HUES64 (cell line): ENCODE results near the gene ROBO2.

ENCODE experiments used
- H3K27ac ChIP-seq: 2 replicates; pipeline ENCODE4 v1.7.0; 2013; ENCODE audit warnings: low read depth, low read length, inconsistent platforms
- H3K27me3 ChIP-seq: 2 replicates; pipeline ENCODE4 v1.6.1; 2013; ENCODE audit warnings: mild to moderate bottlenecking, low read length; ENCODE audit not compliant: insufficient read depth
- H3K36me3 ChIP-seq: 2 replicates; pipeline ENCODE4 v1.6.1; 2013; ENCODE audit warnings: mild to moderate bottlenecking, low read length; ENCODE audit not compliant: insufficient read depth
- H3K4me1 ChIP-seq: 2 replicates; pipeline ENCODE4 v1.6.1; 2013; ENCODE audit warnings: mild to moderate bottlenecking, low read length, moderate library complexity; ENCODE audit not compliant: insufficient read depth
- H3K4me3 ChIP-seq: 2 replicates; pipeline ENCODE4 v1.5.1; 2013; ENCODE audit warnings: mild to moderate bottlenecking, low read length, moderate library complexity
- H3K9ac ChIP-seq: 2 replicates; pipeline ENCODE4 v1.6.1; 2013; ENCODE audit warnings: mild to moderate bottlenecking, low read depth, low read length
- H3K9me3 ChIP-seq: 2 replicates; pipeline ENCODE4 v1.6.1; 2013; ENCODE audit warnings: low read depth, low read length; ENCODE audit not compliant: insufficient read depth
- WGBS: fragments of 150-250, 120-280 bp; methylation state at CpG from one replicate; pipeline ENCODE4 v1.1.7; 2013; ENCODE audit warnings: missing lambda C conversion rate; 5-methylcytosine and 5-hydroxymethylcytosine counted together

The ROBO2 gene

DNA sequence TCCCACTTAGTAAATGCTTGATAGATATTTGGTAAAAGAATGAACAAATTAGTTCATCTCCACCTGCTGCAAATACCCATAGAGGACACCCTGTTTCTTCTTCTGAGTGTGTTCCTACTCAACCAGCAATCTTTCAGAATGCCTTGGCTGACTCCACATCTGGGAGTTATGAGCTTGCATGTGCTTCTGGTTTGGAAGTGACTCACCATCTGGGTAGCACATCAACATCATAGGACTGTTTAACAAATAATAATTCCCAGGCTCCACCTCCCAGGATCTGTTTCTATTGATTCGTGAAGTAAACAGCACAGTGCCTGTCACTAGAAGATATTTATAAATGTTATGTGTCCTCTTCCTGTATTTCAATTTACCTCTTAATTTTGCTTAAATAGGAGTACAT lies 580.1 kb downstream of the ROBO2 start:
- Histone ChIP-seq H3K4me1 (no peaks in the 10 kb centered on the region), H3K9ac (no peak overlapping the region), H3K9me3 (no peaks in the 10 kb centered on the region), H3K4me3 (no peak overlapping the region), H3K27ac (no peak overlapping the region), H3K36me3 (no peaks in the 10 kb centered on the region), H3K27me3 (no peaks in the 10 kb centered on the region)
- WGBS: no CpG with 5 or more reads among the region's 1 CpG

DNA sequence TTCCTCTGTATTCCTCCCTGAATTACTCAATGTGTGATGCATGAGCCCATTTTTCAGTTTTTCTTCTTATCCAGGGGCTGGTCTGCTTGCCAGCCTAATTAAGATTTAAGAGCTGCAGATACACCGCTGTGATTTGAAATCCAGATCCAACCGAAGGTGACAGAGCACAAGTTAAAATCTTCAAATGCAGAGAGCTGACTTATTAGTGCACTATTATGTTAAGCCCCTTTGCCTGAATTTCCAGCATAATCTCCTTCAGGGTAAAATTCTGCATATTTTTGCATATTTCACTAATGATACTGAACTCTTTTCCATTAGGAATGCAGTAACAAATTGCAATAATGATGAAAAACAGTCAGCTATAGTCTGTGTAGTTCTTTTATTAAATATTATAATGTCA lies 583.6 kb downstream of the ROBO2 start:
- H3K4me1 ChIP-seq: no peaks in the 10 kb centered on the region
- H3K27me3 ChIP-seq: no peaks in the 10 kb centered on the region
- 93% methylated on average over 2 of the region's 2 CpGs for WGBS
- no peaks in the 10 kb centered on the region for H3K9me3 ChIP-seq
- H3K9ac ChIP-seq: no peak overlapping the region
- no peaks in the 10 kb centered on the region for H3K36me3 ChIP-seq
- H3K4me3 ChIP-seq: no peak overlapping the region
- no peak overlapping the region for H3K27ac ChIP-seq

DNA sequence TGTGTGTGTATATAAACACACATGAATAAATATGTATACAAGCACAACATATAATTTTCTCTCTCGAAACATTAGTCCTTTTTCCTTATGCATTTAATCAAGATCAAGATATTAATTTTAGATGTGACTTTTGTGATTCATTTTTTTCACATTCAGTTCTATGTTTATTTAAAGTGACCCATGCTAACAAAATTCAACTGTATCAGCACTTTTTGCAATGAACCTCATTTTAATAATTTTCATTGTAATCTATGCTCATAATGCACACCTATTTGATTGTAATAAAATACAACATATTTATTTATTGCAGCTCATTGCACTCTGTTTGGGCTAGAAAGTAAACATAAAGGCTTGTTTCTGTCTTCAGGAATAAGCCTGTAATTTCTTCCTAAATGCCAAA lies 586.3 kb downstream of the ROBO2 start:
- H3K9me3 ChIP-seq: no peaks in the 10 kb centered on the region
- H3K9ac ChIP-seq: no peak overlapping the region
- WGBS: no CpG with 5 or more reads among the region's 1 CpG
- H3K36me3 ChIP-seq: no peaks in the 10 kb centered on the region
- H3K4me1 ChIP-seq: no peaks in the 10 kb centered on the region
- no peak overlapping the region for H3K27ac ChIP-seq
- no peaks in the 10 kb centered on the region for H3K27me3 ChIP-seq
- no peak overlapping the region for H3K4me3 ChIP-seq

DNA sequence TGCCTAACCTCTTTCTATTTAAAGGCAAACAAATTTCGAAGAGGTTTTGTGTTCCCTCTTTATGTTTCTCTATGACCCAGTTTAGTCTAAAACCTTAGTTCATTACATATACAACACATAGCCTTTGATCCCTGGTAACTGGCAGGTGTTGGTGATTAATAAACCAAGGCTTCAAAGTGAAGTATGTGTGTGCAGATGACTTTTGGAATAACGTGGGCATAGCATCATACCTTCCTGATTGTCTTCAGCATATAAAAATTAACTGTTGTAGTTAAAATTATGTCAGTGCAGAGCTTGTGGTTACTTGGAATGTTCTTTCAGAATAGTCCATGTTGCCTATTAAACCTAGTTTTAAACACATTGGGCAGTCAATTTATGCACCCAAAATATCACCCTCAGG lies 608.3 kb downstream of the ROBO2 start:
- no peak overlapping the region for H3K9ac ChIP-seq
- no peaks in the 10 kb centered on the region for H3K27me3 ChIP-seq
- H3K27ac ChIP-seq: no peak overlapping the region
- WGBS: 87% methylated on average over 2 of the region's 2 CpGs
- no peaks in the 10 kb centered on the region for H3K36me3 ChIP-seq
- no peak overlapping the region for H3K4me3 ChIP-seq
- no peaks in the 10 kb centered on the region for H3K9me3 ChIP-seq
- no peaks in the 10 kb centered on the region for H3K4me1 ChIP-seq

DNA sequence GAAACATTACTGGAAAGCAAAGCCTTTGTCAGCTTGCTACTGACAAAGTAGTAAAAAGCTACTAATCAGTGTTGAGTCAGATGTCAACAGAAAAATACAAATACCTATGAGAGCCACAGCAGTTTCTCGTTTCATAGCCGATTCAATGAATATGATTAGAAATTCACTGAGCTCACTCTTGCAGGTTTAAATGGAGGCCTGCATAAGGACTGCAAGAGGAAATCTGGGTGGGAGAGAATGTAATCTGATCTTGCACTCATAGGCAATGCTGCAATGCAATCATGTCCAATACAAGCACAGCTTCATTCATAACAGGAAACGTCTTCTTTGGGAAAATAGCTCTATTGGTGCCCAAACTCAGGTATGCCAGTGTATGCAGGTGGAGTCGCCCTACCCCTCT lies 608.8 kb downstream of the ROBO2 start:
- 72% methylated on average over 4 of the region's 4 CpGs for WGBS
- no peaks in the 10 kb centered on the region for H3K27me3 ChIP-seq
- no peaks in the 10 kb centered on the region for H3K36me3 ChIP-seq
- no peak overlapping the region for H3K9ac ChIP-seq
- no peak overlapping the region for H3K27ac ChIP-seq
- no peaks in the 10 kb centered on the region for H3K4me1 ChIP-seq
- H3K9me3 ChIP-seq: no peaks in the 10 kb centered on the region
- no peak overlapping the region for H3K4me3 ChIP-seq

DNA sequence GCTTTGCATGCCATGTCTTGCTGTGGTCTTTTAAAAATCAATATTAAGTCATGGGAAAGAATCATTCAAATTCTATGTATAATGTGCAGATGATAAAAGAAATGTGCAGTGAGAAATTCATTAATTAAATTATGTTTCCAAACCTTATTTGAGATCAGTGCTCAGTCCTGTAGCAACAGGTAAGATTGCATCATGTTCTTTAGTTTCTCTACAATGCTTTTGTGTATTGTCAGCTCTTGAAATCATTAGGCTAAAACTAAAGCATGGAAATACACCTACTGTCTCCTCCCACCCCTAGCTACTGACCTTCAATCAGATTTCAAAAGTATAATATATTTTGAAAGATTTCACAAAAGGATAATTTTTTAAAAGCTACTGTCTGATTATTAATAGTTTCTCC lies 612.7 kb downstream of the ROBO2 start:
- H3K27me3 ChIP-seq: no peaks in the 10 kb centered on the region
- no peaks in the 10 kb centered on the region for H3K4me1 ChIP-seq
- no peak overlapping the region for H3K4me3 ChIP-seq
- no peak overlapping the region for H3K27ac ChIP-seq
- H3K36me3 ChIP-seq: no peaks in the 10 kb centered on the region
- H3K9me3 ChIP-seq: no peaks in the 10 kb centered on the region
- no peak overlapping the region for H3K9ac ChIP-seq

DNA sequence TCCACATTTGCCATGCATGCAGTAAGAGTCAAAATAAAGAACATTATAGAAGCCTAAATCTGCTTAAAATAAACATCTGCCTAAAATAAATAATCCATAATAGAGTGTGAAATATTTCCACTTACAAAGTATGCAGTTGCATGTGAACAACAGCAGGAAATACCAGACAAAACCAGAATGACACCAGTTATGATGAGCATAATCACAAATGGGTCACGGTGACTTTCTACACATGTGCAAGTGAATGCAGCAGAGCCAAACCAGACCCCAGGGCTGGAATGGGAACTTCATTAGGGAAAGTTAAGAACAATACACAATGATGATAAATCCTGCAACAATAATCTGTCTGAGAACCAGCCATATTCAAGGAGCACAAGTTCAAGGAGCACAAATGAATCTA lies 615.5 kb downstream of the ROBO2 start:
- 100% methylated on average over 1 of the region's 1 CpG for WGBS
- Histone ChIP-seq H3K27ac (no peak overlapping the region), H3K4me3 (no peak overlapping the region)

DNA sequence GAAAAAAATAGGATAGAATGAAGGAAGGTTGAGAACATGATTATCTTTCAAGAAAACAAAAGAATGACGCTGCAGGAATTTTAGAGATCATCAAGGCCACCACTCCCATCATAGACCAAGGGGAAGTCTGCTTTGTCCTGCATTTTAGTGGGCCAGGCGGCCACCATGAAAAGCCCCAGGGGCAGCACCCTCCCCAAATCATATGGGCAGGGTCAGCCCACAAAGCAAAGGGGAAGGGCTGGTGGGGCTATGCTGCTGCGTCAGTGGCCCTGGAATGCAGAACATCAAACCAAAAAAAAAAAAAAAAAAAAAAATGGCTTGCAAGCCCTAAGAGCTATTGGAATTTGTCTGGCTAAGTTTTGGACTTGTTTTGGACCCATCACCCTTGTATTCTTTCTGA lies 620.8 kb downstream of the ROBO2 start:
- no peaks in the 10 kb centered on the region for H3K27me3 ChIP-seq
- H3K27ac ChIP-seq: no peak overlapping the region
- peaks cover 22% of the 10 kb centered on the region for H3K9me3 ChIP-seq
- no peaks in the 10 kb centered on the region for H3K36me3 ChIP-seq
- no peaks in the 10 kb centered on the region for H3K4me1 ChIP-seq
- WGBS: 89% methylated on average over 2 of the region's 3 CpGs
- no peak overlapping the region for H3K4me3 ChIP-seq
- no peak overlapping the region for H3K9ac ChIP-seq

More for the DNA sequence above, 615.5 kb downstream of the ROBO2 start:
- Histone ChIP-seq H3K27me3 (no peaks in the 10 kb centered on the region), H3K9ac (no peak overlapping the region), H3K9me3 (peaks cover 10% of the 10 kb centered on the region), H3K36me3 (no peaks in the 10 kb centered on the region), H3K4me1 (no peaks in the 10 kb centered on the region)

DNA sequence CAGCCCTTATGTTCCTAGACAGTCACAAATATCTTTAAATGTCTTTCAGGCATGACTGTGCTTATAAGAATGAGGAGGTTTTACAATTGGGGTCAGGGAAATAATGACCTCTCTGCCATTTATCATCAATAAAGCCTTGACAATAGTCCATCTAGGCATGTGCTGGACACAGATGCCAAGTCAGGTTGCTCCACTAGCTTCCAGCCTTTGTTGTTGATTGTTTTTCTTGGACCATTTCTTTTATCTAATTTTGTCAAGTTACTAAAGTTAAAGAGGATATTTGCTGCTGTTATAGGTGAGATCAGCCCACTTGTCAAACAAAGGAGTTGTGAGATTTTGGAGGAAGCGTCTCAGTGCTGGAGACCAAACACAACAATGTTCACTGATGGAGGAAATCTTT lies 628.0 kb downstream of the ROBO2 start:
- WGBS: 100% methylated on average over 1 of the region's 1 CpG
- H3K27ac ChIP-seq: no peak overlapping the region

DNA sequence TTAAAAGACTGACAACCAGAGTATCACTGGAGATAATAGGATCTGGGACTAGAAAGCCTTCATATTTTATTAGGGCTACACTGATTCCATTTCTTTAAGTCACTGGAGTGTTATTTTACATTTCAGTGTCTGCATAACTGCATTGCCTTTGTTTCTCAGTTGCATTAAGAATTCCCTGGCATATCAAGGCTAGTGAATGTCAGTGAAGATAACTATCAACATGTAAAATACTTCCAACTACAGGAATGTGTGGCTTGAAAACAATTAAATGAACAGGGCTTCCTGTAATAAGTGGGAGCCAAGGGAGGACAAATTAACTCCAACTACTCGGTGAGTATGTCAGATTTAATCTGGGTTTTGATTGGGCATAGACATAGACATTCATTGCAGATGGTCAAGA lies 628.5 kb downstream of the ROBO2 start:
- Histone ChIP-seq H3K27me3 (no peaks in the 10 kb centered on the region), H3K27ac (no peak overlapping the region), H3K4me1 (no peaks in the 10 kb centered on the region), H3K4me3 (no peak overlapping the region), H3K9ac (no peak overlapping the region), H3K36me3 (no peaks in the 10 kb centered on the region), H3K9me3 (peaks cover 10% of the 10 kb centered on the region; the same call in 1 of the 2 replicates)
- 100% methylated on average over 1 of the region's 1 CpG for WGBS

More for the DNA sequence above, 628.0 kb downstream of the ROBO2 start:
- peaks cover 12% of the 10 kb centered on the region; the same call in 1 of the 2 replicates for H3K9me3 ChIP-seq
- no peaks in the 10 kb centered on the region for H3K36me3 ChIP-seq
- H3K27me3 ChIP-seq: no peaks in the 10 kb centered on the region
- no peaks in the 10 kb centered on the region for H3K4me1 ChIP-seq
- H3K4me3 ChIP-seq: no peak overlapping the region
- H3K9ac ChIP-seq: no peak overlapping the region

DNA sequence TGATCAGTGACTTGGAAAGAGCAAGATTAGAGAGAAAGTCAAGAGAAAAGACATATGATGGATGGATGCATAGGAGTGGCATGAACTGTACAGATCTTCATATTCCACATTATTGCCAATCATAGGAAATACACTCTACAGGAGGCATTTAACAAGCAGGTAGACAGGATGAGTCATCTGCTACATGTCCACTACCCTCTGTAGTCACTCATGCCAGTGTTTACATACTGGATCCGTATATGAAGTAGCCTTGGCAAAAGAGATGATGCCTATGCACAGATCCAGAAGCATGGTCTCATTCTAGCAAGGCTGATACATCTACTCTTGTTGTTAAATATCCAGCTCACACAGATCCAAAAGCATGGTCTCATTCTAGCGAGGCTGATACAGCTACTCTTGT lies 632.1 kb downstream of the ROBO2 start:
- H3K27me3 ChIP-seq: no peaks in the 10 kb centered on the region
- no peak overlapping the region for H3K27ac ChIP-seq
- no peak overlapping the region for H3K9ac ChIP-seq
- 96% methylated on average over 2 of the region's 2 CpGs for WGBS
- no peak overlapping the region for H3K4me3 ChIP-seq
- H3K4me1 ChIP-seq: no peaks in the 10 kb centered on the region
- no peaks in the 10 kb centered on the region for H3K36me3 ChIP-seq
- H3K9me3 ChIP-seq: no peaks in the 10 kb centered on the region

DNA sequence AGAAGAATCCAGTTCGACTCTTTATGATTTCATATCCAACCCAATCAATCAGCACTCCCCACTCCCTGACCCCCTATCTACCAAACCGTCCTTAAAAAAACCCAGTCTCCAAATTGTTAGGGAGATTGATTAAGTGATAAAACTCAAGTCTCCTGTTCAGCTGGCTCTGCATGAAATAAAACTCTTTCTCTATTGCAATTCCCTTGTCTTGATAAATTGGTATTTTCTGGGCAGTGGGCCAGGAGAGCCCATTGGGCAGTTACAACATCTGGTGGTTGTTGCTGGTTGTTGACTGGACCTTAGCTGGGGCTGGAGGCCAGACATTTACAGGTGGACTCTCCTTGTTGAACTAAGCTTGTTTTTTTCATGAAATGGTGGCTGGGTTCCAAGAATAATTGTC lies 642.3 kb downstream of the ROBO2 start:
- peaks cover 23% of the 10 kb centered on the region for H3K4me1 ChIP-seq
- H3K9me3 ChIP-seq: peaks cover 20% of the 10 kb centered on the region
- H3K27me3 ChIP-seq: no peaks in the 10 kb centered on the region
- 0 out of 2 replicates have a peak, but pooled peaks cover 6% of the 10 kb centered on the region for H3K36me3 ChIP-seq
- H3K4me3 ChIP-seq: no peak overlapping the region
- WGBS: 88% methylated on average over 1 of the region's 2 CpGs
- H3K27ac ChIP-seq: no peak overlapping the region
- no peak overlapping the region for H3K9ac ChIP-seq
